ENCODE results near the gene ZDHHC22. TPM values are rescaled to one million over a fixed set of nuclear protein-coding genes. Genes with fewer than 3 reads are reported as not detected.

Gene ZDHHC22
- total RNA-seq, 6 donors from 2014 or later: 0.06 TPM; not detected in 5

DNA sequence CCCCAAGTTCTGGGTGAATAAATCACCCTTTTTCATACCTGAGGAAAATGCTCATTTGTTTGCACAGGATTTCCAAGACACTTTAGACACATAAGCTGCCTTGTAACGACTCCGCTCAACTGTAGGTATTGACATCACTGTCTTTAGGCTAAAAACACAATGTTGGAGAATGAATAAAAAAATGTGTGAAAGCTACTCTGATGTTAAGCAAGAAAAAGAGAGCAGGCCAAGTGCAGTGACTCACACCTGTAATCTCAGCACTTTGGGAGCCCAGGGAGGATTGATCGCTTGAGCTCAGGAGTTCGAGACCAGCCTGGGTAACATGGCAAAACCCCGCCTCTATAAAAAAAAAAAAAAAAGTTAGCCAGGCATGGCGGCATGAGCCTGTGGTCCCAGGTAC lies 54.6 kb downstream of the ZDHHC22 start:
- Histone ChIP-seq H3K4me1 (peaks cover 3 to 15% (median 4%) of the 10 kb centered on the region in 4 donors), H3K9me3 (peaks cover 0 to 12% (median 10%) of the 10 kb centered on the region in 4 donors), H3K4me3 (no peak overlapping the region), H3K36me3 (no peaks in the 10 kb centered on the region), H3K27ac (no peak overlapping the region), H3K27me3 (no peaks in the 10 kb centered on the region)
- DNase-seq (no peak), ATAC-seq (ENCODE audit: low FRiP score in 2 of 2) (no peak)
- no peak for TF ChIP-seq POLR2AphosphoS5 (IDR thresholded peaks at IDR 0.05)
- no peak for TF ChIP-seq CTCF (IDR thresholded peaks at IDR 0.05)
- no peak for TF ChIP-seq POLR2A (IDR thresholded peaks at IDR 0.05)
- no peak for TF ChIP-seq EP300 (IDR thresholded peaks at IDR 0.05)
- WGBS, 2 donors: 85 to 86% methylated on average over 6 of the region's 6 CpGs

DNA sequence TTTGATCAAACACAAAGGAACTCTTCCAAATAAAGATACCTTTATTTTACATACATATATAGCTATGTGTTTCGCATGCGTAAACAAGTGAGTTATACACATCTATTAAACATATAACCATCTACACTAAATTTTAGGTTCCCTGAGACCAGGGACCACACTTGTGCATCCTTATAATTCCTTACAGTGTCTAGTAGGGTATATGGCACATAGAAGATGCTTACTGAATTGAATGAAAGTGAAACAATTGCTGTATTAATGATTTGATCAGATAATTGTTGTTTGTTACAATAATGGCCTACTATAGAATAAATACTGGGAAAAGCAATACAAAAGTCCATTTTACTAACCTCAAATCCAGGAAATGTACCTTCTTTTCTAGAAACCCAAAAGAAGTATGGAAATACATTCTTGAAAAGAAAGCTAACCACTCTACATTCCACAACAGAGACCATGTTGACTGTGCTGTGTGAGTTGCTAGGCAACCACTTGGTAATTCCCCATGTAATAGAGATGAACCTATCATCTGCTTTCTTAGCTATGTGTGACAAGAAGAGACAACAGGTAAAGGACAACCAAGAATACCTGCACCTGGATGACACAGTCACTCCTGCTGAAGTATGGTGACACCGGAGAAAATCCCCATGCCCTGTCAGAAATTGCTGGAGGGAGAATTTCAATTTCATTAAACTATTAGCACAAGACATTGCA lies 55.4 kb downstream of the ZDHHC22 start:
- TF ChIP-seq EP300 (IDR thresholded peaks at IDR 0.05): no peak
- TF ChIP-seq POLR2A (IDR thresholded peaks at IDR 0.05): no peak
- no peak for TF ChIP-seq POLR2AphosphoS5 (IDR thresholded peaks at IDR 0.05)
- no peak for TF ChIP-seq CTCF (IDR thresholded peaks at IDR 0.05)
- peaks cover 3 to 15% (median 4%) of the 10 kb centered on the region in 4 donors for H3K4me1 ChIP-seq
- ATAC-seq (ENCODE audit: low FRiP score in 2 of 2) (peak; percentile 58 to 63), DNase-seq (no peak)
- H3K27ac ChIP-seq: peak overlapping the region in 1 of 4 donors; percentile 15
- no peaks in the 10 kb centered on the region for H3K27me3 ChIP-seq
- no peak overlapping the region for H3K4me3 ChIP-seq
- H3K9me3 ChIP-seq: peaks cover 0 to 5% (median 4%) of the 10 kb centered on the region in 4 donors
- H3K36me3 ChIP-seq: no peaks in the 10 kb centered on the region
- 90% methylated on average over 3 of the region's 3 CpGs for WGBS, 2 donors

DNA sequence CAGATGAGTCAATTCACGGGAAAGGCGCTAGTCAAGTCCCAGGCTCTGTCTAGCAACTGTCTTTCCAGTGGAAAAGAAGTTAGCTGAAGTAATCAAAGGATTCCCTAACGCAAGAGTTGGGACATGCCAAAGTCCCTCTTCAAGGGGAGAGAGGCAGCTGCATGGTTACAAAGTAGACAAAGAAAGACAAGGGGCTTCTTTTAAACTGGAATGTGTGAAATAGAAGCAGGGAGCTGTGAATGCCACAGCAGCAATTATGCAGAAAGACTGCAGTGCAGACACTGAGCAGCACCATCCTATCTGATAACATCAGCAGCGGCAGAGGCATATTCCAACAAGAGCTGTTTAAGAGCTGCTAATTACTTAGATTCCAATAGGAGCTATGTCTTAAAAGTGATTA lies 56.1 kb downstream of the ZDHHC22 start:
- no peak for ATAC-seq (ENCODE audit: low FRiP score in 2 of 2)
- Histone ChIP-seq H3K27ac (no peak overlapping the region), H3K36me3 (no peaks in the 10 kb centered on the region), H3K4me3 (no peak overlapping the region), H3K4me1 (peaks cover 3 to 15% (median 4%) of the 10 kb centered on the region in 4 donors), H3K9me3 (no peaks in the 10 kb centered on the region), H3K27me3 (no peaks in the 10 kb centered on the region)
- DNase-seq: no peak
- WGBS, 2 donors: 76 to 82% methylated on average over 4 of the region's 4 CpGs
- TF ChIP-seq POLR2AphosphoS5 (IDR thresholded peaks at IDR 0.05) (no peak), CTCF (IDR thresholded peaks at IDR 0.05) (no peak), EP300 (IDR thresholded peaks at IDR 0.05) (no peak), POLR2A (IDR thresholded peaks at IDR 0.05) (no peak)

- ATAC-seq (ENCODE audit: low FRiP score in 2 of 2): peak in 1 of 2 donors; percentile 62
- 66 to 81% methylated on average over 5 of the region's 5 CpGs for WGBS, 2 donors
- TF ChIP-seq CTCF (IDR thresholded peaks at IDR 0.05): no peak
- TF ChIP-seq EP300 (IDR thresholded peaks at IDR 0.05): no peak
- peak in 1 of 4 donors; percentile 27 for TF ChIP-seq POLR2A (IDR thresholded peaks at IDR 0.05)
- no peak for TF ChIP-seq POLR2AphosphoS5 (IDR thresholded peaks at IDR 0.05)
- H3K4me1 ChIP-seq: peaks cover 3 to 15% (median 4%) of the 10 kb centered on the region in 4 donors
- H3K27ac ChIP-seq: peak overlapping the region in 1 of 4 donors; percentile 16
- no peak overlapping the region for H3K4me3 ChIP-seq
- H3K27me3 ChIP-seq: no peaks in the 10 kb centered on the region
- no peaks in the 10 kb centered on the region for H3K9me3 ChIP-seq
- H3K36me3 ChIP-seq: no peaks in the 10 kb centered on the region
- no peak for DNase-seq
Measured at GRCh38 chr14:77084985-77085384, 56.6 kb downstream of the ZDHHC22 start.

GRCh38 chr14:77083082-77083481 lies 58.5 kb downstream of the ZDHHC22 start:
- Histone ChIP-seq H3K27ac (no peak overlapping the region), H3K27me3 (no peaks in the 10 kb centered on the region), H3K36me3 (no peaks in the 10 kb centered on the region), H3K9me3 (no peaks in the 10 kb centered on the region), H3K4me1 (peaks cover 0 to 15% (median 4%) of the 10 kb centered on the region in 4 donors), H3K4me3 (no peak overlapping the region)
- ATAC-seq (ENCODE audit: low FRiP score in 2 of 2) (no peak), DNase-seq (no peak)
- no peak for TF ChIP-seq POLR2AphosphoS5 (IDR thresholded peaks at IDR 0.05)
- TF ChIP-seq EP300 (IDR thresholded peaks at IDR 0.05): no peak
- no peak for TF ChIP-seq POLR2A (IDR thresholded peaks at IDR 0.05)
- TF ChIP-seq CTCF (IDR thresholded peaks at IDR 0.05): no peak
- WGBS, 2 donors: 87 to 89% methylated on average over 3 of the region's 3 CpGs
